Nephron (organoid): ENCODE measurements around the gene RSBN1L.

Experiments used
- H3K27ac Mint-ChIP-seq, 3 experiments: 2 replicates each; pipeline ENCODE4 v1.8.0; 2020; ENCODE audit warnings: mixed read lengths in 3 of 3, mild to moderate bottlenecking in 2 of 3, moderate library complexity in 1 of 3
- H3K27me3 Mint-ChIP-seq: 2 replicates; pipeline ENCODE4 v1.8.0; 2021; ENCODE audit warnings: low read depth, mild to moderate bottlenecking, moderate library complexity, mixed read lengths
- H3K36me3 Mint-ChIP-seq: 2 replicates; pipeline ENCODE4 v1.8.0; 2020; ENCODE audit warnings: low read depth, mixed read lengths
- H3K4me1 Mint-ChIP-seq: 2 replicates; pipeline ENCODE4 v1.8.0; 2020; ENCODE audit warnings: mixed read lengths
- H3K4me3 Mint-ChIP-seq, 3 experiments: 2 replicates each; pipeline ENCODE4 v1.8.0; 2020; ENCODE audit warnings: mild to moderate bottlenecking in 3 of 3, mixed read lengths in 3 of 3, moderate library complexity in 2 of 3
- H3K9me3 Mint-ChIP-seq: 2 replicates; pipeline ENCODE4 v1.8.0; 2020; ENCODE audit warnings: mixed read lengths
- CTCF ChIP-seq, 3 experiments: fragments of 200-600 bp; sonication (generic); IDR thresholded peaks; one replicate each; pipeline ENCODE4 v1.5.0; 2021; ENCODE audit warnings: antibody characterized with exemption in 3 of 3; ENCODE audit not compliant: unreplicated experiment in 3 of 3

The RSBN1L gene

GRCh38 chr7:77798394-77799077 lies 102.3 kb downstream of the RSBN1L start, which contains the start of the genes PHTF2 and TMEM60:
PHTF2 (plus strand) TSS chr7:77798773.
TMEM60 (minus strand) TSS chr7:77798434; CDS start chr7:77794373, 4,061 bp downstream.
- Mint-ChIP-seq H3K4me1 (peaks cover 35% of the 10 kb centered on the region), H3K9me3 (peaks cover 2% of the 10 kb centered on the region), H3K27ac (peak within 1 kb of the TSS; percentile 88 to 93 (median 90)), H3K27me3 (no peaks in the 10 kb centered on the region), H3K36me3 (peaks cover 19% of the 10 kb centered on the region), H3K4me3 (peak within 1 kb of the TSS; percentile 91 to 94 (median 93))
- peak; percentile 34 to 59 (median 59) for TF ChIP-seq CTCF (IDR thresholded peaks at IDR 0.05; ENCODE audit: unreplicated experiment in 3 of 3)

- Mint-ChIP-seq H3K36me3 (peaks cover 20% of the 10 kb centered on the region), H3K27me3 (no peaks in the 10 kb centered on the region), H3K9me3 (peaks cover 6% of the 10 kb centered on the region), H3K27ac (peak overlapping the region; percentile 88 to 93 (median 90)), H3K4me1 (peaks cover 29% of the 10 kb centered on the region), H3K4me3 (peak overlapping the region; percentile 91 to 94 (median 93))
- peak in 2 of 3 experiments; percentile 0 to 40 for TF ChIP-seq CTCF (IDR thresholded peaks at IDR 0.05; ENCODE audit: unreplicated experiment in 3 of 3)
Measured at GRCh38 chr7:77799078-77799964, 103.1 kb downstream of the RSBN1L start.

GRCh38 chr7:77800158-77800557 lies 103.9 kb downstream of the RSBN1L start:
- H3K9me3 Mint-ChIP-seq: peaks cover 12% of the 10 kb centered on the region
- peaks cover 29% of the 10 kb centered on the region for H3K4me1 Mint-ChIP-seq
- peaks cover 22% of the 10 kb centered on the region for H3K36me3 Mint-ChIP-seq
- no peak for TF ChIP-seq CTCF (IDR thresholded peaks at IDR 0.05; ENCODE audit: unreplicated experiment in 3 of 3)
- peak overlapping the region; percentile 91 to 94 (median 93) for H3K4me3 Mint-ChIP-seq
- no peaks in the 10 kb centered on the region for H3K27me3 Mint-ChIP-seq
- peak overlapping the region; percentile 88 to 93 (median 90) for H3K27ac Mint-ChIP-seq

GRCh38 chr7:77800730-77801129 lies 104.5 kb downstream of the RSBN1L start:
- peaks cover 27% of the 10 kb centered on the region for H3K36me3 Mint-ChIP-seq
- H3K4me3 Mint-ChIP-seq: peak overlapping the region in 2 of 3 experiments; percentile 91 to 94
- TF ChIP-seq CTCF (IDR thresholded peaks at IDR 0.05; ENCODE audit: unreplicated experiment in 3 of 3): no peak
- peaks cover 29% of the 10 kb centered on the region for H3K4me1 Mint-ChIP-seq
- no peak overlapping the region for H3K27ac Mint-ChIP-seq
- H3K9me3 Mint-ChIP-seq: peaks cover 17% of the 10 kb centered on the region
- H3K27me3 Mint-ChIP-seq: no peaks in the 10 kb centered on the region

- Mint-ChIP-seq H3K4me1 (peaks cover 14% of the 10 kb centered on the region), H3K9me3 (peaks cover 34% of the 10 kb centered on the region), H3K27ac (no peak overlapping the region), H3K4me3 (peak overlapping the region; percentile 26 to 32 (median 29)), H3K36me3 (peaks cover 46% of the 10 kb centered on the region), H3K27me3 (no peaks in the 10 kb centered on the region)
- no peak for TF ChIP-seq CTCF (IDR thresholded peaks at IDR 0.05; ENCODE audit: unreplicated experiment in 3 of 3)
Measured at GRCh38 chr7:77802557-77803405, 106.5 kb downstream of the RSBN1L start.
